ENCODE data around the gene FILIP1L.
"Not testable (repeated sequence)": the region's sequence is repeated elsewhere in the genome, so short reads cannot be mapped to it uniquely, and the experiment has no call there.

Gene FILIP1L

DNA sequence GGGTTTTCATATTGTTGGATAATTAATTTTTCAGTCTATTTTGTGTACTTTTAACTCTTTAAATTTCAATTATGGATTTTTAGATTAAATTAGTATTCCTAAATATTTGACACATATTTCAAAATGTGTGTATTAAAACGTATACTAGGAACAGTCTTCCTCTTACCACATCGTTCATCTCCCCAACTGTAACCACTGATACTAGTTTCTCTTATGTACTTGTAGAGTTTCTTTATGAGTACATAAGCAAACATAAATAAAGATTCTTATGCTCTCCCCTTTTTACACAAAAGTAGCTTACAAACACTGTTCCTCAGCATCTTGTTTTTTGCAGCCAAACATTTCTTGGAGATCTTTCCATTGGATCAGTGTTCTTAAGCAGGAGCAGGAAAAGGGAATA, 250.7 kb downstream of the FILIP1L start:
- no peak for DNase-seq

GRCh38 chr3:99863002-99863401, 251.3 kb downstream of the FILIP1L start:
- DNase-seq = no peak

DNA sequence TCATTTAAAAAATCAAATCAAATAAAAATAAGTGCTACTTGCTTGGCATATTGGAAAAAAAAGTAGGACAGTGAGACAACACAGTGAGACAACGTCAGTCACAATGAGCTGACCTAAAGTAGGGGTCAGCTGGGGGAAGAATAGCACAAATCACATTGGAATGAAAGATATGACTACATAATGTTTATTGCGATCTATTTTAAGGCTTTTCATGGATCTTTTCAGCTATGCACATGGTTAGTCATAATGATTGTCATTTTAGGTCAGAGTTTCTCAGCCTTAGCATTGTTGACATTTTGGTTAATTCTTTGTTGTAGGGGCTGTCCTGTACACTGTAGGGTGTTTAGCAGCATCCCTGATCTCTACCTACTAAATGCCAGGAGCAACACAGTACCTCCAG, 252.1 kb downstream of the FILIP1L start:
- no peak for DNase-seq

DNA sequence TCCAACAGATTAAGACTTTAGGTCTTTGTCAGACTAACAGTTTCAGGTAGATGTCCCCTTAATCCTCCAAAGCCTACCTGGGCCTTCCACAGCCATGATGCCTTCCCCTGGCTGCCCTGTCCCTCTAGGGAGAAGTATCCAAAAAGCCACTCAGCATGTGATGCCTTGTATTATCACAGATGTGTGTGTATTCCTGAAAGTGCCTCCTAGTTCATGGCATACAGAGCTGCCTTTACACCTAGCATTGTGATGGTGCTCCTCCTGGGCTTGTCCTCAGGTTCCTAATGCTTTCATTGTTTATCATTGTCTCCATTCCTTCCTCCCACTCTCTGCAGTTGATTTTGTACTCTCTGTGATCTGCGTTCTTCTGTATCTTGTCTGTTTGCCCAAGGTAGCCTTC, 253.1 kb downstream of the FILIP1L start:
- DNase-seq = no peak

- DNase-seq = no peak
Observed at GRCh38 chr3:99859825-99860224, 254.5 kb downstream of the FILIP1L start.

DNA sequence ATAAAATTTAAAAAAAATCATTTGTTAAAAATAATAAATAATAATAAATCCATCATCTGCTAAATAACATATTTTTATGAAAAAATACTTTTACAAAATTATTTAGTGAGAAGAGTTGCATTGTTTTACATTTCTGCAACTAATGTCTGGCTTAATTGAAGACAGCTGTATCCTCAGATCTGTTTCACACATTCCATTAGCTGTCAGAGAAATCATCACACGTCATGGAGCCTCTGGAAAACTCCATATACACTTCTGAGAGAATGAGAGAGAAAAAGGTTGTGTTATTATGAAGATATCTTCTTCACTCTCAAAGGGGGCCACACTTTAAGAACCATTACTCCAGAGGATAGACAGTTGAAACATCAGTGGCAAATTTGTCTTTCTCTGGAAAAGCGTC, 255.8 kb downstream of the FILIP1L start:
- no peak for DNase-seq

GRCh38 chr3:99857278-99857677, 257.0 kb downstream of the FILIP1L start:
- DNase-seq = no peak

GRCh38 chr3:99856437-99857220, 257.7 kb downstream of the FILIP1L start:
- no peak for DNase-seq

GRCh38 chr3:99855900-99856299, 258.4 kb downstream of the FILIP1L start:
- no peak for DNase-seq

DNA sequence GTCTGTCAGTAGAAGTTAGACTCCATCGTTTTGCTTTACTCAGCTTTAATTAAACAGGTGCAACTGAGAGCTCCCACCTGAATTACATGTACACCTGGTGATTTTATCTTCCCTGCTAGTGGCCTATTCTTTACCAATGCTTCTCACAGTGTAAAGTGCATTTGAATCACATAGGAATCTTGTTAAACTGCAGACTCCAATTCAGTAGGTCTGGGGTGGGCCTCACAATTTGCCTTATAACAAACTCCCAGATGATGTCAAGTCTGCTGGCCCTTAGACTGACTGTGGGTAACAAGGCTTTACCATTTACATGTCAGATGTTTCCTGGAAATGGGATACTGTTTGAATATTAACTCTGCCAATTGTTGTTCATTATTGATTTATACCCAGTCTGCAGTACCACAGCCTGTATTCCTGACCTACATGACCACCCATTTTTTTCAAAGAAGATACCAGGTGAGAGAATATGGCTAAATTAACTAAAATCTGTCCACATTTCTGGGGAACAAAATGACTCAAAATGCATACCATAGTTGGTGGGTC, 259.5 kb downstream of the FILIP1L start:
- no peak for DNase-seq

- no peak for DNase-seq
Observed at GRCh38 chr3:99852851-99853250, 261.4 kb downstream of the FILIP1L start.

GRCh38 chr3:99851955-99852354, 262.3 kb downstream of the FILIP1L start:
- no peak for DNase-seq

DNA sequence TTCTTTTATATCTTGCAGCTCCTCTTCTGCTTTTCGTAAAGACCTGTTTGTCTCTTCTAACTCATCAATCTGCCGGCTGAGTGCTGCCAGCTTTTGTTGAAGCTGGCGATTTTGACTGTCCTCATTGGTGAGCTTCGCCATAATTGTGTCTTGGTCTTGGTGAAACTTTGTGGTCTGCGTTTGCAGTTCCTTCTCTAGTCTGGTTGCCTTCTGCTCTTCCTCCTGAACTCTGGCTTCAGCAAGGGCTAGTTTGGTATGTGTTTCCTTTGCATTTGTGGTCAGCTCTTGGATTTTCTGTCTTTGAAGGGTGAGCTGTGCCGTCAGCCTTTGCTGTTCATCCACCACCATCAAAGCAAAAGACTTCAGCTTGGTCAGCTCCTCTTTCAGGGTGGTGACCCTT, 263.7 kb downstream of the FILIP1L start:
- DNase-seq = no peak

DNA sequence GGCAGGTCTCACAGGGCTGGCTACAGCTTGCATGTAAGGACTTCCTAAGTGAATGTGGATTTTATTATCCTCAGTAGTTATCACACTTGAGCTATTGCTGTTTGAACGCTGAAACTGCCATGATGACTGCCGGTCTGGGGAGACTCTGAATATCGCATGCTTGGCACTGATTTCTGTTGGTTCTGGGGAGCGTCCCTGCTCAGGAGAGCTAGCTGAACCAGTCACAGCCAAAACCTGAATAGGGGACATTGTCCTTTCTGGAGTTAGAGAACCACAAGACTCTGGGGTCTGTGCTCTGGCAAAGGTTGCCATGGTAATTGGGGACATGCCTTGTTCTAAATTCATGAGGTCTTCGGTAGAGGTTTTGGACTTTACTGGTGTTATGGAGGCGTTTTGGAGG, 265.9 kb downstream of the FILIP1L start:
- no peak for DNase-seq

DNA sequence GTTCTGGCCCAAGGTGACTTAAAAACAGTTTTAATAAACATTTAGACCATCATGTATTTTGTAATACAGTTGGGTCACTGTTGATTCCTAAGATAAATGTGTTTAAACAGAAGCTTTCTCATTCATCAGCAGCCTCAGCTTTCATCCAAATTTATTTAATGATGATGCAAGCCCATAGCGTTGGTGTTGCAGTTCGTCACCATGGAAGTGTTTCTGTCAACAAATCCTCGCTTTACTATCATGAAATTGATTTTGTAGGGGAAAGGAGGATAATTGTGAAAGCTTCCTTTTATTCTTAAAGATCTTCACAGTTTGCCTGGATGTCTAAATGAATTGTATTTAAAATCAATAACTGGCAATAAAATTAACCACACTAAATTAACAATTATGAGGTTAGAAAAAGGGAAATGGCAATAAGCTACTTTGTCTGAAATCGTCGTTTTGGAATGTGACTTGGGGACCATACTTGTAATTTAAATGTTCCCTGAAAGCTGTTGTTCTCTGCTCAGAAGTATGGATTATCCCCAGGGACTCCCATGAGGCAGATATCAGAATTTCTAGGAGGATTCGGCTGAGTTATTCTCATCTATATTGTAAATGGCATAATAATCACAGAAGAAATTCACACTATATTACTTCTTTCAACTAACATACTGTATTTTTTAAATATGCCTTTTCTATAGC, 267.7 kb downstream of the FILIP1L start:
- no peak for DNase-seq

DNA sequence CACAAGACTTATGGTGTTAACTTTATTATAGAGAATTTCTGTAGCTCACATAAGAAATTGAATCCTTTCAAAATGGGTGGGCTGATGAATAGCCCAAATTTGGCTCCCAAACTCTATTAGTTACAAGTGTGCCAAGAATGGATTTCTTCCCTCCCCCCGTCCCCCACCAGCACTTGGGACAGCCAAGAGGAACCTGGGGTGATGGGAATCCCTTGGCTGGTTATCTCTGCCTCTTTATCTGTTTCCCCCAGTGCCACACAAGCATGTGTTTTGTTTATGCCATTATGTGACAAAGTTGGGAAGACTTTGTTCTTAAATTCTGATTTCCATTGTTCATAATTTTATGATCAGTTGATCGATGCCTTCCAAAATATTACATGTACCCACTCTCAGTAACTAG, 268.3 kb downstream of the FILIP1L start:
- no peak for DNase-seq

DNA sequence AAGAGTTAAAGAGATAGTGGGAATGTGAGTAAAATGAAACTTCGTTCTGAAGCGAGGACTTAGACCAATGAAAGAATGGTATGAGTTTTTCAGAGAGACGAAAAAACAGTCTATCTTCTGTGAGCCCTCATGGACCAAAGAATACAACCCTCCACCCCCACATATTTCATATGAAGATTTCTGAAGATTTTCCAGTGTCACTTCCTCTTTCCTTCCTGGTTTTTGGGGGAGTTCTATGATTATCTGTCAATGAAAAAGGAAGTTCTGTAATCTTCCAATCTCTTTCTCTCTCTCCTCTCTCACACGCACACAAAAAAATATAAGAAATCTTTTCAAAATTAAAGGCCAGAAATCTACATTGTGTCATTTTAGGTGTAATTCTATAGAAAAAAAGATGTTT, 269.0 kb downstream of the FILIP1L start:
- DNase-seq = no peak

DNA sequence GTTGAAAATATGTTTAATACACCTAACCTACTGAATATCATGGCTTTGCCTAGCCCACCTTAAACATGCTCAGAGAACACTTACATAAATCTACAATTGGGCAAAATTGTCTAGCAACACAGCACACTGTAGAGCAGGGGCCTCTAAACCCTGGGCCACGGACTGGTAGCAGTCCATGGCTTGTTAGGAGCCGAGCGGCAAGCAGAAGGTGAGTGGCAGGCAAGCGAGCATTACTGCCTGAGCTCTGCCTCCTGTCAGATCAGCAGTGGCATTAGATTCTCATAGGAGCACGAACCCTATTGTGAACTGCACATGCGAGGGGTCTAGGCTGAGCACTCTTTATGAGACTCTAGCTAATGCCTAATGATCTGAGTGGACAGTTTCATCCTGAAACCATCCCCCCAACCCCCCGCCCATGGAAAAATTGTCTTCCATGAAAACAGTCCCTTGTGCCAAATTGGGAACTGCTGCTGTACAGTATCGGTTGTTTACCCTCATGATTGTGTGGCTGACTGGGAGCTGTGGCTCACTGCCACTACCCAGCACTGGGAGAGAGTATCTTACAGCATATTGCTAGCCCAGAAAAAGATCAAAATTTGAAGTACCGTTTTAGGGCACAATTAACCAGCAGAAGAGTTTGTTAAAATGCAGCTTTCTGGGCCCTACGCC, 270.6 kb downstream of the FILIP1L start:
- DNase-seq = no peak

GRCh38 chr3:99842826-99843589, 271.3 kb downstream of the FILIP1L start:
- peak in 2 of 14 donors; percentile 4 to 5 for DNase-seq

DNA sequence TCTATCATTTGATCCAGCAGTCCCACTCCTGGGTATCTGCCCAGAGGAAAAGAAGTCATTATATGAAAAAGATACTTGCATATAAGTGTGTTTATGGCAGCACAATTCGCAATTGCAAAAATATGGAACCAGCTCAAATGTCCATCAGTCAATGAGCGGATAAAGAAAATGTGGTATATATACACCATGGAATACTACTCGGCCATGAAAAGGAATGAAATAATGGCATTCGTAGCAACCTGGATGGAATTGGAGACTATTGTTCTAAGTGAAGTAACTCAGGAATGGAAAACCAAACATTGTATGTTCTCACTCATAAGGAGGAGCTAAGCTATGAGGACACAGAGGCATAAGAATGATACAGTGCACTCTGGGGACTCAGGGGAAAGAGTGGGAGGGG, 272.4 kb downstream of the FILIP1L start:
- not testable (repeated sequence) for DNase-seq

DNA sequence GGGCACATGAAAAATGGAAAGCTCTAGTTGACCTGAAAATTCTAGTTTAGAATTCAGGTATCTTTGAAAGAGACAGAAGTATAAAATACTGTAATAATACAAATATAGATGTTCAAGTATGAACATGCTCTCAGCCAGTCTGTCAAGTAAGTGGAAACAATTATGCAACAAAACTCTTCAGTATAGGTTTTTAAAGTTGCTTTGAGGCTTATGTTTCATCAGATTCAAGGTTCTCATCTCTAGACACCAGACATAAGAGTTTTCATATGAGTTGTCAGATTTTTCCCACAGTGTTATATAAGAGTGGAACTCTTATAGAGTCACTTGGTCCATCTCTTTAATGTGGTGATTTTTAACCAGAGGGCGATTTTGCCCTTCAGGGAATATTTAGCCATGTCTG, 274.7 kb downstream of the FILIP1L start:
- no peak for DNase-seq

DNA sequence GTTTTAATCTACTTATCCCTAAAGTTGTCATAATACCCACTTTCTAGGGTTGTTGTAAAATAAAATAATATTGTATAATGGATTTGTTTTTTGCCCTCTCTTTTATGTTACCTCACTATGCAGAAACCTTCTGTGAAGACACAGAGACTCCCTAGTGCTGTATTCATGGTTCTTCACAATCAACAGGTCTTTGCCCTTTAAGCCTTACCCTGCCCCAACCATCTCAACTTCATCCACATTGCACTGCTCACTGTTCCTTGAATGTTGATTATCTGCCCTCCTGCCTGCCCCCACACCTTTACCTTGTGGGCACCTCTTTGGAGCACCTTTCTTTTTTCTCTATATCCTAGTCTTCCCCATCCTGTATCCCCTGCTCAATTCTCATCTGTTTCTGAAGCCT, 275.5 kb downstream of the FILIP1L start:
- DNase-seq = no peak

DNA sequence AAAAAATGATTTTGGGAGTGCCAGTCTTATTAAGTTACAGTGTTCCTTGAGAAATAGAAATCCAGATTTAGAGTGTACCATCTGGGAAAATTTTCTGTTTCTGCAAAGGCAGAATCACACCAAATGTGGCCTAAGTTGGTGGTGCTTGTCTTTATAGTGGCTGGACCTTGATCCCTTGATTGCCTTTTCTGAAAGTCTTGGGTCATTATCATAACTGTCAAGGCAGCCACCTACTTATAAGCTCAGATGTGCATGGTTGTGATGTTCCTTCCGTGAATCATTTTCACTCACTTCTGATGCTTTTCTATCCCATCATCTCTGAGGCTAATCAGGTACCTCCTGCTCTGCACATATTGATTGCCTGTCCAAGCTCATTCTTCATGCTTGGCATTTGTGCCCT, 276.6 kb downstream of the FILIP1L start:
- no peak for DNase-seq
